GM21786 (cell line): ENCODE measurements around the gene PADI3.
"Not testable (repeated sequence)": the region's sequence is repeated elsewhere in the genome, so short reads cannot be mapped to it uniquely, and the experiment has no call there.

Experiments used
- ATAC-seq: cut with Tn5 transposase; IDR thresholded peaks from one replicate; pipeline ENCODE4 v1.9.1; 2021; ENCODE audit not compliant: unreplicated experiment

Gene PADI3

GRCh38 chr1:17239420-17239819 is 9.5 kb upstream of the PADI3 start:
- ATAC-seq: no peak

GRCh38 chr1:17241011-17241779 is 7.7 kb upstream of the PADI3 start:
- ATAC-seq: not testable (repeated sequence)

GRCh38 chr1:17241780-17242074 is 7.2 kb upstream of the PADI3 start:
- not testable (repeated sequence) for ATAC-seq

- ATAC-seq: no peak
These were observed 5.6 kb upstream of the PADI3 start for GRCh38 chr1:17243274-17243673.

DNA sequence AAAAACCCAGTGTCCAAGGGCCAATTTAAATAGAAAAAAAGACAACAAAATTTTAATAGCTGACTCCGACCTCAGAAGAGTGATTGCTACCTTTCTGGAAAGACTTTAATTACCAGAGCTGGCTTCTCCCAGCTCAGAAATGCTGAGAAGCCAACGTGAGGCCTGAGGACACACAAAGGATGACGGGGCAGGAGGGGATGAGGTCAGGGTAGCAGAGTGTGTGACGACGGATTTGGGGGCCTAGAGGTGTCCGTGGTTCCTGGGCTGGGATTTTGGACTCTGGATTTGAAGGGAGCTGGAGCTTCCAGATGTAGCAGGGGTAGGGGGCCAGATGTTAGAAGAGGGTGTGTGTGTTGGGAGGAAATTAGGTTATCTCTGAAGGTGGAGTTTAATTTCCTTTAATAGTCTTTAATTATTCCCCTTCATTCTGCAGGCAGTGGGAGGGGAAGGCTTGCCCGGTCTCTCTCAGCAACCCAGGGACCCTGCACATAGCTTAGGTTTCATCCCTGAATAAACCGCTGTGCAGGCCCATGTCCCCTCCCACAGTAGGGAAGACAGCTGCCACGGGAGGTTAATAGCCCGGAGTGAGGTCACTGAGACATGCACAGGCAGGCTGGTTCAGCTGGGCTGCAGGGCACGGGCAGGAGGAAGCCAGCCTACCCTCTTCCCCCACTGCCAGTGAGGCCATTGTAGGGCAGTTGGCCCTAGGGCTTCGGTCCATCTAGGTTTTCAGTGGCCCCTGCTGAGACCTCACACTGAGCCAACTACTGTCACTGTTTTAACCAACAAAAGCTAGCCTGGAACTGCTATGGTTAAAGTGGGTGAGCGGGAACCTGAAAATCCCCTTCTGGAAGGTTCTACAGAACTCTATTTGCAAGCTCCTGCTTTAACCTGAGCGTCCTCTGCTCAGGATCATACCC is 3.8 kb upstream of the PADI3 start:
- ATAC-seq: no peak

- no peak for ATAC-seq
These were observed 3.0 kb upstream of the PADI3 start for GRCh38 chr1:17245816-17246325.

DNA sequence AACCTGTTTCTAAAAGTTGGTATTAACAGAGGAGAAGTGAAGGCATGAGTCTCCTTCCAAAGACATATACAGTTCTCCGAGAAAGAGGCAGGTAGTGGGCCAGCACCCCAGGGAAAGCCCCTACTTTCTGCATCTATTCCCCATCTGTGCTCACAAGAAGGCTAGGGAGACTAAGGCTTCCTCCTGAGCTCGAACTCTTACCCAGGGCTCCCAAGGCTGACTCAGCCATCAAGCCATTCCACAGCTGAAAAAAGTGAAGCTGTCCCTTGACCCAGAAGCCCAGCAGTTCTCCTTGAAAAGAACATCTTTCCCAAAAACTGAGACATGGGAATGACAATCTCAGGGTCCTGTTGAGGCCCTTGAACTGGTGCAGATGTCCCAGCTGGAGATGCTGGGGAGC is 1.9 kb upstream of the PADI3 start:
- ATAC-seq: no peak

- ATAC-seq: no peak
These were observed 1.7 kb downstream of the PADI3 start for GRCh38 chr1:17250601-17251000.

DNA sequence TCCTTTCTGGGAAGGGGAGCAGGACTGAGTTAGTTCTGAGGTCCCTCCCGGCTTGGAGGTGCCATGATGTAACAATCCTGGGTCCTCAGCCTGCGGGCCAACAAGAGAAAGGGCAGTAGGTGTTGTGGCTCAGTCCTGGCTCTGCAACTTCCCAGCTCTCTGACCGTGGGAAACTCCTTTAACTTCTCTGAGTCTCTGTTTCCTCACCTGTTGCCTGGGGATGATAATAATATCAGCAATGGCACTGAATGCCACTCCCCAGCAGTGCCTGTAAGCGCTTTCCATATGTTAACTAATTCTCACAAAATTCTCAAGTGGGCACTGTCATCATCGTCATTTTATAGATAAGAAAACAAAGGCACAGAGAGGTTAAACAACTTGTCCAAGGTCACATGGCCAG is 2.3 kb downstream of the PADI3 start:
- ATAC-seq: no peak

- no peak for ATAC-seq
These were observed 2.9 kb downstream of the PADI3 start for GRCh38 chr1:17251701-17252376.

- no peak for ATAC-seq
These were observed 6.4 kb downstream of the PADI3 start for GRCh38 chr1:17255336-17255735.

DNA sequence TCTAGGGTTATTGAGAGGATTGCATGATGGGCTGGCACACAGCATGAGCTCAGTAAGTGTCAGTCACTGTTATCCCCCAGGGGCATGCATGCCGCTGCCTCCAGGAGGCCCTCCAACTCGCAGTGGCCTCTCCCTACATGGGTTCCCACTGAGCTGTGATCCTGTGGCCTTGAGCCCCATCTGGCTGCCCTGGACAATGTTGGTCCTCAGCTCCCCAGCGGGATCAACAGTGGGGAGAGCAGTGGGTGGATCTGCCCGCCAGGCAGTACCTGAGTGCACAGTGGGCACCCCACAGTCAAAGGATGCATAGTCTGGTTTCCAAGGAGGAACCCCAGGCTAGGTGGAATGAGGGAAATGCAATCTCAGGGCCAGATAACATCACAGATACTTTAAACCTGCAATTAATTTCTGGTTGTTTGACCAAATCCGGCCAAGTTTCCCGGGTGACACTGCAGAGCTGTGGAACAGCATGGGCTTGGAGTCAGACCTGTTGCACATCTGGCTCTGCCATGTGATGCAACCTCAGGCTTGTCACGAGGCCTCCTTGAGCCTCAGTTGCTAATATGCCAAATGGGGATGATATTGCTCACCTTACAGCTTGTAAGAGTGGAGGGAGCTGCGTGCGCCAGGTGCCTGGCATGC is 9.3 kb downstream of the PADI3 start:
- no peak for ATAC-seq

DNA sequence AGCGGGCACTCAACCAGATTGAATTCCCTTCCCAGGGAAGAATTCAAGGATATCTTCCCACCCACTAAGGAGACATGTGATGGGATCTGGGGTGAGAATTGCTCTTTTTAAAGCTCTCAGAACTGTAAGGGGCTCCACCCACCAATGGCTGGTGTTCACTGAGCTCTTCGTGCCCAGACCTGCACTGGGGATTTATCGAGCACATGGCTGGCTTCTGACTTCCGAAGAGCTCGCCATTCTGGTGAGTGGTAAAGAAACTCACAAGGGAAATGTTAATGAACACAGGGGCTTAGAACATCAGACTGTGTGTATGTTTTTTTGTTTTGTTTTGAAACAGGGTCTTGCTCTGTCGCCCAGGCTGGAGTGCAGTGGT is 9.8 kb downstream of the PADI3 start:
- ATAC-seq: no peak

DNA sequence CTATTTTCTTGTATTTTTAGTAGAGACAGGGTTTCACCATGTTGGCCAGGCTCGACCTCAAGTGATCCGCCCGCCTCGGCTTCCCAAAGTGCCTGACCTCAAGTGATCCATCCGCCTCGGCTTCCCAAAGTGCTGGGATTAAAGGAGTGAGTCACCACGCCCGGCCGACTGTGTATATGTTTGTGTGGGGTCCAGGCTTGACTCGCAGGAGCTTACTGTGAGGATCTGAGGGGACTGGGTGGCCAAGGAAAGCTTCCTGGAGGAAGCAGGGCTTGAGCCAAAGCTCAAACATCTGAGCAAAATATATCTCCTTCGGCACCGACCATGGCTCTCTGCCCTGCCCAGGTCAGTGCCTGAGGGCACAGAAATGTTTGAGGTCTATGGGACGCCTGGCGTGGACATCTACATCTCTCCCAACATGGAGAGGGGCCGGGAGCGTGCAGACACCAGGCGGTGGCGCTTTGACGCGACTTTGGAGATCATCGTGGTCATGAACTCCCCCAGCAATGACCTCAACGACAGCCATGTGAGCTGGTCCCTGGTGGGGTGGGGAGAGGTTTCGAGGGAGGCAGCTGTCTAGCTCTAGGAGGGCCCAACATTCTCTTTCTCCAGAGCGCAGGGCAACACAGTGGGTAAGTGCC is 10.5 kb downstream of the PADI3 start:
- ATAC-seq: no peak

- ATAC-seq: no peak
These were observed 11.4 kb downstream of the PADI3 start for GRCh38 chr1:17260264-17260663.

GRCh38 chr1:17260738-17261137 is 11.8 kb downstream of the PADI3 start:
- ATAC-seq: no peak

DNA sequence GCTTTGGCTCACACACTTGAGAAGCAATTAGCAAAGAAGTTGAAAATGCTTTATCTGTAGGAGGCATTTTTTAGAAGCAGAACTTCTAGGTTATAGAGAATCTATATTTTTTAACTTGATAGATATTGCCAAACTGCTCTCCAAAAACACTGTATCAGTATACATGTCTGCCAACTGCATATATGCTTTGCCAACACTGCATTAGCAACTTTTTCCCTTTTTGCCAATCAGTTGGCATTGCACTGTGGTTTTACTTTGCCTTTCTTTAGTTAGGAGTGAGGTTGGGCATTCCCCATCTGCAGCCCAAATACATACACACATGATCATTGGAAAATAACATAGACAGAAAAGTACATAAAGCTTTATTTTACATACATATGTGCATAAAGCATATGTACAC is 15.0 kb downstream of the PADI3 start:
- no peak for ATAC-seq

GRCh38 chr1:17264470-17264869 is 15.6 kb downstream of the PADI3 start:
- no peak for ATAC-seq

DNA sequence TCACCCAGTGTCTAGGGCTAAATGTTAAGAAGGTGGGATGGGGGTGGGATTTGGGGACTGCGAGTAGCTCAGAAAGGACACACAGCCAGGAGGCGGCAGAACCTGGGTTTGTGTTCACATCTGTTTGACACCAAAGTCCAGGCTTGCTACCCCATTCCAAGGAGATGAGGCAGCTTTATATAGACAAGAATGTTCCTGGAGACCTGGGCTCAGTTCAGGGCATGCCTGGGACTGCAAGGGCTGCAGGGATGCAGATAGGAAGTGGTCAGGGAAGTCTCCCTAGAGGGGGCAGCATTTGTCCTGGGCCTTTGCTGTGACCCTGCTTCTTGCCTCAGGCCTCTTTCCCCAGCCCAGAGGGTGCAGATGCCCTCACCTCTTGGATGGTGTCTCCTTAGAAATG is 16.3 kb downstream of the PADI3 start:
- ATAC-seq: no peak

GRCh38 chr1:17265950-17266349 is 17.1 kb downstream of the PADI3 start:
- no peak for ATAC-seq
